Stimulated activated naive B cell treated with anti-CD40 and anti-IgM and Interleukin-4, amounts not matched to agents 10 μg/mL and 1 μg/mL and 100 μg/mL, for 72 hours (primary cell): Measurements from ENCODE around the gene FRAS1.
"Not testable (repeated sequence)": the region's sequence is repeated elsewhere in the genome, so short reads cannot be mapped to it uniquely, and the experiment has no call there.

Source experiments
- ATAC-seq, 2 donors: fragments of 150-1000 bp; cut with Tn5 transposase; replicated peaks; 2 replicates each; pipeline ENCODE4 v1.10.0; 2021; ENCODE audit warnings: moderate library complexity in 1 of 2
- DNase-seq: peaks from one replicate; pipeline ENCODE4 v3.0.0; 2021
- H3K27ac Mint-ChIP-seq: one replicate; pipeline ENCODE4 v1.8.0; 2022; ENCODE audit warnings: mild to moderate bottlenecking, mixed read lengths
- H3K27me3 Mint-ChIP-seq, 2 donors: one replicate each; pipeline ENCODE4 v1.8.0; 2022; ENCODE audit warnings: mixed read lengths in 2 of 2
- H3K36me3 Mint-ChIP-seq, 2 donors: one replicate each; pipeline ENCODE4 v1.8.0; 2022; ENCODE audit warnings: mixed read lengths in 2 of 2, mild to moderate bottlenecking in 1 of 2
- H3K4me1 Mint-ChIP-seq, 2 donors: one replicate each; pipeline ENCODE4 v1.8.0; 2022; ENCODE audit warnings: mixed read lengths in 2 of 2, mild to moderate bottlenecking in 1 of 2
- H3K4me3 Mint-ChIP-seq, 2 donors: one replicate each; pipeline ENCODE4 v1.8.0; 2022; ENCODE audit warnings: mild to moderate bottlenecking in 2 of 2, mixed read lengths in 2 of 2, moderate library complexity in 1 of 2
- H3K9me3 Mint-ChIP-seq, 2 donors: one replicate each; pipeline ENCODE4 v1.8.0; 2022; ENCODE audit warnings: mixed read lengths in 2 of 2, mild to moderate bottlenecking in 1 of 2

Gene FRAS1

GRCh38 chr4:78119698-78120097, 62.6 kb downstream of the FRAS1 start:
- no peak for ATAC-seq
- Mint-ChIP-seq H3K27me3 (peaks cover 0 to under 1% of the 10 kb centered on the region in 2 donors), H3K36me3 (no peaks in the 10 kb centered on the region), H3K4me3 (no peak overlapping the region), H3K27ac (no peak overlapping the region), H3K9me3 (peaks cover 0 to 9% of the 10 kb centered on the region in 2 donors), H3K4me1 (no peaks in the 10 kb centered on the region)
- no peak for DNase-seq

GRCh38 chr4:78120144-78120880, 63.2 kb downstream of the FRAS1 start:
- Mint-ChIP-seq H3K27ac (no peak overlapping the region), H3K36me3 (no peaks in the 10 kb centered on the region), H3K4me1 (no peaks in the 10 kb centered on the region), H3K4me3 (no peak overlapping the region), H3K9me3 (peaks cover 0 to 9% of the 10 kb centered on the region in 2 donors), H3K27me3 (peaks cover 6 to 7% of the 10 kb centered on the region in 2 donors)
- ATAC-seq (no peak), DNase-seq (no peak)

GRCh38 chr4:78121338-78121904, 64.3 kb downstream of the FRAS1 start:
- Mint-ChIP-seq H3K4me1 (no peaks in the 10 kb centered on the region), H3K4me3 (no peak overlapping the region), H3K9me3 (peaks cover 0 to 9% of the 10 kb centered on the region in 2 donors), H3K27ac (no peak overlapping the region), H3K27me3 (peaks cover 9 to 10% of the 10 kb centered on the region in 2 donors), H3K36me3 (no peaks in the 10 kb centered on the region)
- ATAC-seq (no peak), DNase-seq (no peak)

- DNase-seq, H3K27ac Mint-ChIP-seq, H3K4me1 Mint-ChIP-seq, ATAC-seq, H3K4me3 Mint-ChIP-seq, H3K36me3 Mint-ChIP-seq: not testable (repeated sequence)
- Mint-ChIP-seq H3K9me3 (peaks cover 6 to 12% of the 10 kb centered on the region in 2 donors), H3K27me3 (peaks cover 19 to 20% of the 10 kb centered on the region in 2 donors)
Observed at GRCh38 chr4:78125834-78126331, 68.8 kb downstream of the FRAS1 start.

- no peak for DNase-seq
- Mint-ChIP-seq H3K27ac (no peak overlapping the region), H3K4me3 (no peak overlapping the region), H3K4me1 (no peaks in the 10 kb centered on the region), H3K36me3 (peaks cover 0 to 4% of the 10 kb centered on the region in 2 donors), H3K27me3 (peaks cover 19 to 29% of the 10 kb centered on the region in 2 donors), H3K9me3 (peaks cover 5 to 6% of the 10 kb centered on the region in 2 donors)
- ATAC-seq, result peak in 1 of 2 donors; percentile 55
Observed at GRCh38 chr4:78129383-78130108, 72.4 kb downstream of the FRAS1 start.

- ATAC-seq, result no peak
- peaks cover 9 to 20% of the 10 kb centered on the region in 2 donors for H3K27me3 Mint-ChIP-seq
- no peak overlapping the region for H3K4me3 Mint-ChIP-seq
- peaks cover 5 to 6% of the 10 kb centered on the region in 2 donors for H3K9me3 Mint-ChIP-seq
- H3K27ac Mint-ChIP-seq, result no peak overlapping the region
- no peak for DNase-seq
- H3K36me3 Mint-ChIP-seq, result peaks cover 0 to 4% of the 10 kb centered on the region in 2 donors
- no peaks in the 10 kb centered on the region for H3K4me1 Mint-ChIP-seq
Observed at GRCh38 chr4:78131403-78131802, 74.3 kb downstream of the FRAS1 start.

- H3K9me3 Mint-ChIP-seq, result peaks cover 0 to 4% of the 10 kb centered on the region in 2 donors
- peaks cover 5 to 7% of the 10 kb centered on the region in 2 donors for H3K27me3 Mint-ChIP-seq
- ATAC-seq (no peak), DNase-seq (no peak)
- no peaks in the 10 kb centered on the region for H3K4me1 Mint-ChIP-seq
- H3K36me3 Mint-ChIP-seq, result no peaks in the 10 kb centered on the region
- H3K27ac Mint-ChIP-seq, result no peak overlapping the region
- H3K4me3 Mint-ChIP-seq, result no peak overlapping the region
Observed at GRCh38 chr4:78136109-78137081, 79.3 kb downstream of the FRAS1 start.

- DNase-seq (no peak), ATAC-seq (no peak)
- no peak overlapping the region for H3K4me3 Mint-ChIP-seq
- peaks cover 5 to 9% of the 10 kb centered on the region in 2 donors for H3K27me3 Mint-ChIP-seq
- H3K36me3 Mint-ChIP-seq, result no peaks in the 10 kb centered on the region
- H3K9me3 Mint-ChIP-seq, result peaks cover 4 to 10% of the 10 kb centered on the region in 2 donors
- H3K4me1 Mint-ChIP-seq, result no peaks in the 10 kb centered on the region
- no peak overlapping the region for H3K27ac Mint-ChIP-seq
Observed at GRCh38 chr4:78137532-78137931, 80.4 kb downstream of the FRAS1 start.

GRCh38 chr4:78138252-78138651, 81.1 kb downstream of the FRAS1 start:
- no peak for ATAC-seq
- no peaks in the 10 kb centered on the region for H3K36me3 Mint-ChIP-seq

GRCh38 chr4:78143634-78144033, 86.5 kb downstream of the FRAS1 start:
- Mint-ChIP-seq H3K27me3 (peaks cover 4 to 9% of the 10 kb centered on the region in 2 donors), H3K27ac (no peak overlapping the region), H3K4me1 (no peaks in the 10 kb centered on the region), H3K36me3 (no peaks in the 10 kb centered on the region), H3K9me3 (peaks cover 4 to 10% of the 10 kb centered on the region in 2 donors), H3K4me3 (no peak overlapping the region)
- ATAC-seq (no peak), DNase-seq (no peak)

More at GRCh38 chr4:78138252-78138651, 81.1 kb downstream of the FRAS1 start:
- H3K27me3 Mint-ChIP-seq, result peaks cover 4 to 9% of the 10 kb centered on the region in 2 donors
- H3K27ac Mint-ChIP-seq, result no peak overlapping the region
- H3K4me3 Mint-ChIP-seq, result no peak overlapping the region
- H3K4me1 Mint-ChIP-seq, result no peaks in the 10 kb centered on the region
- no peak for DNase-seq
- peaks cover 4 to 10% of the 10 kb centered on the region in 2 donors for H3K9me3 Mint-ChIP-seq

GRCh38 chr4:78145008-78145407, 87.9 kb downstream of the FRAS1 start:
- peaks cover 9% of the 10 kb centered on the region in 2 donors for H3K27me3 Mint-ChIP-seq
- ATAC-seq (no peak), DNase-seq (no peak)
- no peaks in the 10 kb centered on the region for H3K4me1 Mint-ChIP-seq
- H3K36me3 Mint-ChIP-seq, result no peaks in the 10 kb centered on the region
- peaks cover 4 to 10% of the 10 kb centered on the region in 2 donors for H3K9me3 Mint-ChIP-seq
- no peak overlapping the region for H3K4me3 Mint-ChIP-seq
- H3K27ac Mint-ChIP-seq, result no peak overlapping the region

GRCh38 chr4:78145622-78146021, 88.5 kb downstream of the FRAS1 start:
- peaks cover 4 to 10% of the 10 kb centered on the region in 2 donors for H3K9me3 Mint-ChIP-seq
- no peaks in the 10 kb centered on the region for H3K36me3 Mint-ChIP-seq
- DNase-seq, result no peak
- H3K4me1 Mint-ChIP-seq, result no peaks in the 10 kb centered on the region
- H3K27ac Mint-ChIP-seq, result no peak overlapping the region
- peaks cover 9% of the 10 kb centered on the region in 2 donors for H3K27me3 Mint-ChIP-seq
- ATAC-seq, result no peak
- no peak overlapping the region for H3K4me3 Mint-ChIP-seq

GRCh38 chr4:78149751-78150542, 92.8 kb downstream of the FRAS1 start:
- Mint-ChIP-seq H3K4me3 (no peak overlapping the region), H3K27ac (no peak overlapping the region), H3K27me3 (peaks cover 0 to 8% of the 10 kb centered on the region in 2 donors), H3K36me3 (no peaks in the 10 kb centered on the region), H3K4me1 (no peaks in the 10 kb centered on the region), H3K9me3 (no peaks in the 10 kb centered on the region)
- DNase-seq (no peak), ATAC-seq (no peak)
